ENCODE results near the gene LENG8.
"Not testable (repeated sequence)": the region's sequence is repeated elsewhere in the genome, so short reads cannot be mapped to it uniquely, and the experiment has no call there.

GRCh38 chr19:54466110-54466480 is 17.1 kb downstream of the LENG8 start:
- not testable (repeated sequence) for TF ChIP-seq CTCF (IDR thresholded peaks at IDR 0.05 in 4 of 5, conservative IDR thresholded peaks at IDR 0.05 in 1 of 5); POLR2A (IDR thresholded peaks at IDR 0.05)

All from gastrocnemius medialis (tissue), 4 donors.